Measurements from ENCODE around the gene HAP1.

DNA sequence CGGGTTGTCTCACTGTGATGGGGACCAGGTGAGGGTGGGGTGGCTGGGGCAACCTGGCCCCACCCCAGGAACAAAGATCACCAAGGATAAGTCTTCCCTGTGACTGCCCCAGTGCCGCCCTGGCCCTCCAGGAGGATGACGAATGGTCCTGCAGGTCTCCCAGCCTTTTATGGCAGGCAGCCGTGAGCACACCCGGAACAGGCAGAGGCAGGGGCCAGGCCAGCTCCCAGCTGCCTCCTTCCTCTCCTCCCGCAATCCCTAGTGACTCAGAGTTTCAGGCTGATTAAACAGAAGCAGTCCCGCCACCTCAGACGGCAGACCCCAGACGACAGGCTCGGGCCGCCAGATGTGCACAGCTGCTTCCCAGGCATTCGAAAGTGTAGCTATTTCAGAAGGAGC lies 38.7 kb upstream of the HAP1 start:
- TF ChIP-seq CTCF (IDR thresholded peaks at IDR 0.05; ENCODE audit: poor library complexity): no peak
- TF ChIP-seq EZH2 (IDR thresholded peaks at IDR 0.05; ENCODE audit: borderline replicate concordance): no peak

Data from hepatocyte (in vitro differentiated cells).